ENCODE results near the gene SSC5D. TPM values are rescaled to one million over a fixed set of nuclear protein-coding genes. Genes with fewer than 3 reads are reported as not detected.

SSC5D gene
- total and polyA plus RNA-seq, 2 of the 4 experiments (the other 2 are of a cell fraction) = 1.4 to 19.1 TPM

DNA sequence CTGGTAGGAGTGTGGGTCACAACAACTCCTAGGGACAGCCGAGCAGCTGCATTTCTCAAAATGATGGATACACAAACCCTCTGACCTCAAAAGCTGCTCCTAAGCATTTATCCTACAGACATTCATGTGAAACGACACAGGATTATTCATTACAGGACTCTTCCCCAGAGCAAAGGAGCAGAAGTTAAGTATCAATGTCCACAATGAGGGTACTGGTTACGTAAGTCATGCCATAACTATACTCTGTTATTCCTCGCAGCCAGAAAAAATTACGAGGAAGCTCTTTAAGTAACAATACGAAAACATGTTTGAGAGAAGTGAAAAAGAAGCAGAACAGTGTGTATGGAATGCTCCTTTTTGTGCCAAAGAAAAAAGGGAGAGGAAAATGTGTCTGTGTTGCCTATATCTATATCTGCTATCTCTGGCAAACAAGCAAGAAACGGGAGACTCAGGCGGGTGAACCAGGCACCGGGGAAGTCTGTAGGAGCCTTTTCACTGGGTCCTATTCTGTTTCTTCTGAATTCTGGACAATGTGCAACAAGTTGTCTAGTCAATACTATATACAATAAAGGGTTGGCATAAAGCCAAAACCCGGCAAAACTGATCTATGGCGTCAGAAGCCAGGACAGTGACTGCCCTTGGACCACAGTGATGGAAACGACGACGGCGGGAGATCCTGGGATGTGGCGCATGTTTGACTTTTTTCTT is 28.1 kb upstream of the SSC5D start:
- no peak overlapping the region for H2BK15ac ChIP-seq (ENCODE audit: low read depth, low read length)
- WGBS, 2 experiments (ENCODE audit: extremely low coverage in 2 of 2, insufficient read length in 1 of 2) = 35% methylated on average over 3 of the region's 16 CpGs; no CpG with 5 or more reads in 1 of the 2 experiments
- no peak overlapping the region for H2BK5ac ChIP-seq (ENCODE audit: low read depth, low read length, poor library complexity, severe bottlenecking)
- no peak overlapping the region for H3K4ac ChIP-seq (ENCODE audit: low read depth, low read length)
- no peak overlapping the region for H3K23ac ChIP-seq (ENCODE audit: low read depth, low read length)
- ATAC-seq (ENCODE audit: low read depth) (no peak), DNase-seq (peak; percentile 31)
- H3K36me3 ChIP-seq (ENCODE audit: control insufficient read depth, insufficient read depth, low read length) = no peaks in the 10 kb centered on the region; the same call in 1 of the 2 replicates
- 0 out of 2 replicates have a peak, but pooled peaks cover 4% of the 10 kb centered on the region for H3K9me1 ChIP-seq (ENCODE audit: insufficient read depth, low read length)
- H4K20me1 ChIP-seq (ENCODE audit: insufficient read depth, low read length) = peaks cover 10% of the 10 kb centered on the region
- no peaks in the 10 kb centered on the region for H3K9me3 ChIP-seq (ENCODE audit: control insufficient read depth, insufficient read depth, low read length)
- BruUV-seq (replicated peaks) = TSS peak; percentile 79
- no peak overlapping the region for H2AFZ ChIP-seq (replicated peaks; ENCODE audit: low read length, poor library complexity)
- no peak overlapping the region for H4K91ac ChIP-seq (ENCODE audit: insufficient read depth, low read depth, low read length)
- TF ChIP-seq CHD1 (IDR thresholded peaks at IDR 0.05; ENCODE audit: low read depth, low read length) (no peak), MAFK (IDR thresholded peaks at IDR 0.05; ENCODE audit: low read depth, low read length) (no peak), RAD21 (IDR thresholded peaks at IDR 0.05; ENCODE audit: low read length) (no peak), MXI1 (IDR thresholded peaks at IDR 0.05; ENCODE audit: borderline replicate concordance, low read depth, low read length) (no peak), CEBPB (IDR thresholded peaks at IDR 0.05; ENCODE audit: low read depth, low read length) (peak; percentile 55), RCOR1 (IDR thresholded peaks at IDR 0.05; ENCODE audit: insufficient replicate concordance, low read length) (no peak), BHLHE40 (IDR thresholded peaks at IDR 0.05; ENCODE audit: low read depth, low read length) (no peak), NFE2L2 (IDR thresholded peaks at IDR 0.05; ENCODE audit: low read depth, low read length) (no peak)
- TF ChIP-seq, protein P1, sequence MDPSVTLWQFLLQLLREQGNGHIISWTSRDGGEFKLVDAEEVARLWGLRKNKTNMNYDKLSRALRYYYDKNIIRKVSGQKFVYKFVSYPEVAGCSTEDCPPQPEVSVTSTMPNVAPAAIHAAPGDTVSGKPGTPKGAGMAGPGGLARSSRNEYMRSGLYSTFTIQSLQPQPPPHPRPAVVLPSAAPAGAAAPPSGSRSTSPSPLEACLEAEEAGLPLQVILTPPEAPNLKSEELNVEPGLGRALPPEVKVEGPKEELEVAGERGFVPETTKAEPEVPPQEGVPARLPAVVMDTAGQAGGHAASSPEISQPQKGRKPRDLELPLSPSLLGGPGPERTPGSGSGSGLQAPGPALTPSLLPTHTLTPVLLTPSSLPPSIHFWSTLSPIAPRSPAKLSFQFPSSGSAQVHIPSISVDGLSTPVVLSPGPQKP (IDR thresholded peaks at IDR 0.05; ENCODE audit: borderline replicate concordance, low read depth, low read length) = no peak
- no peak overlapping the region for H3K18ac ChIP-seq (ENCODE audit: low read depth, low read length)
- peaks cover 5 to 28% of the 10 kb centered on the region in 2 experiments; a peak in 3 of 4 replicates for H3K79me1 ChIP-seq (ENCODE audit: low read depth in 1 of 2, low read length in 2 of 2)
- H3K4me2 ChIP-seq (ENCODE audit: low read depth, low read length) = peak overlapping the region; percentile 52
- H2BK120ac ChIP-seq (ENCODE audit: low read depth, low read length) = no peak overlapping the region
- in situ Hi-C loops (cut with MboI; ENCODE audit: low sequenced_read_pairs) (no loop called here), dilution Hi-C loops (cut with HindIII; ENCODE audit: low sequenced_read_pairs, unreplicated experiment) (no loop called here), intact Hi-C loops (cut with micrococcal nuclease) (loop anchor here (2.0 kb wide), 1 partner anchor 147 kb away; no protein-coding TSS in a partner anchor)
- no peak overlapping the region for H3K14ac ChIP-seq (replicated peaks; ENCODE audit: low read depth, low read length)
- CTCF ChIA-PET = interaction anchor here (0.6 to 1.4 kb wide), 3 partner anchors 8 to 44 kb away, joined by 3 to 5 read pairs (median 3); no protein-coding TSS in a partner anchor
- peaks cover 3% of the 10 kb centered on the region; the same call in 1 of the 2 replicates for H3K4me1 ChIP-seq (ENCODE audit: control insufficient read depth, insufficient read depth, low read length)
- H3K27ac ChIP-seq (ENCODE audit: insufficient read depth, low read length) = peak overlapping the region; percentile 53; the same call in 1 of the 2 replicates
- H2AK5ac ChIP-seq (ENCODE audit: low read depth, low read length) = no peak overlapping the region
- H2AK9ac ChIP-seq (replicated peaks; ENCODE audit: low read depth, low read length, poor library complexity) = no peak overlapping the region
- no peak overlapping the region for H4K5ac ChIP-seq (ENCODE audit: low read depth, low read length)
- H3K27me3 ChIP-seq (ENCODE audit: control insufficient read depth, insufficient read depth, low read length) = no peaks in the 10 kb centered on the region
- no peak overlapping the region for H2BK20ac ChIP-seq (ENCODE audit: low read depth, low read length)
- H4K8ac ChIP-seq (ENCODE audit: low read depth in 2 of 2, low read length in 2 of 2) = no peak overlapping the region
- POLR2A ChIA-PET (ENCODE audit: unreplicated experiment) = no interaction called here
- H3K4me3 ChIP-seq (ENCODE audit: insufficient read depth, low read depth, low read length) = peak overlapping the region; percentile 65; the same call in 1 of the 2 replicates
- peak overlapping the region; percentile 46; the same call in 1 of the 2 replicates for H3K9ac ChIP-seq (ENCODE audit: low read depth, low read length)
- H3K56ac ChIP-seq (ENCODE audit: extremely low read depth, insufficient read depth, low read length) = no peak overlapping the region

Data from IMR-90 (cell line).